ENCODE results near the gene OR56B1. TPM values are rescaled to one million over a fixed set of nuclear protein-coding genes. Genes with fewer than 3 reads are reported as not detected.

OR56B1 gene
- total RNA-seq, 1 donor from 2014 or later: not detected

GRCh38 chr11:5700421-5701054, 35.7 kb upstream of the OR56B1 start:
- Mint-ChIP-seq H3K27me3 (ENCODE audit: low read depth) (no peaks in the 10 kb centered on the region), H3K36me3 (ENCODE audit: low read depth) (peaks cover 44% of the 10 kb centered on the region), H3K4me1 (ENCODE audit: low read depth) (peaks cover 10% of the 10 kb centered on the region), H3K4me3 (ENCODE audit: unreplicated experiment) (no peak overlapping the region), H3K27ac (ENCODE audit: unreplicated experiment) (no peak overlapping the region), H3K9me3 (ENCODE audit: low read depth) (peaks cover 2% of the 10 kb centered on the region)
- TF ChIP-seq CTCF (IDR thresholded peaks at IDR 0.05): no peak
- DNase-seq (ENCODE audit: low spot score): no peak

GRCh38 chr11:5701055-5701577, 35.1 kb upstream of the OR56B1 start:
- H3K4me3 Mint-ChIP-seq (ENCODE audit: unreplicated experiment): no peak overlapping the region
- no peak for TF ChIP-seq CTCF (IDR thresholded peaks at IDR 0.05)
- H3K36me3 Mint-ChIP-seq (ENCODE audit: low read depth): peaks cover 44% of the 10 kb centered on the region
- H3K9me3 Mint-ChIP-seq (ENCODE audit: low read depth): peaks cover 2% of the 10 kb centered on the region
- DNase-seq (ENCODE audit: low spot score): no peak
- peaks cover 4% of the 10 kb centered on the region for H3K4me1 Mint-ChIP-seq (ENCODE audit: low read depth)
- H3K27ac Mint-ChIP-seq (ENCODE audit: unreplicated experiment): no peak overlapping the region
- H3K27me3 Mint-ChIP-seq (ENCODE audit: low read depth): no peaks in the 10 kb centered on the region

GRCh38 chr11:5703741-5704536, 32.3 kb upstream of the OR56B1 start:
- no peak overlapping the region for H3K27ac Mint-ChIP-seq (ENCODE audit: unreplicated experiment)
- H3K4me3 Mint-ChIP-seq (ENCODE audit: unreplicated experiment): no peak overlapping the region
- no peak for DNase-seq (ENCODE audit: low spot score)
- peaks cover 45% of the 10 kb centered on the region for H3K36me3 Mint-ChIP-seq (ENCODE audit: low read depth)
- no peak for TF ChIP-seq CTCF (IDR thresholded peaks at IDR 0.05)
- H3K27me3 Mint-ChIP-seq (ENCODE audit: low read depth): no peaks in the 10 kb centered on the region
- H3K9me3 Mint-ChIP-seq (ENCODE audit: low read depth): peaks cover 2% of the 10 kb centered on the region
- no peaks in the 10 kb centered on the region for H3K4me1 Mint-ChIP-seq (ENCODE audit: low read depth)

GRCh38 chr11:5705688-5706087, 30.6 kb upstream of the OR56B1 start:
- no peak for TF ChIP-seq CTCF (IDR thresholded peaks at IDR 0.05)
- DNase-seq (ENCODE audit: low spot score): no peak
- H3K4me3 Mint-ChIP-seq (ENCODE audit: unreplicated experiment): no peak overlapping the region
- no peaks in the 10 kb centered on the region for H3K4me1 Mint-ChIP-seq (ENCODE audit: low read depth)
- peaks cover 2% of the 10 kb centered on the region for H3K9me3 Mint-ChIP-seq (ENCODE audit: low read depth)
- H3K27me3 Mint-ChIP-seq (ENCODE audit: low read depth): no peaks in the 10 kb centered on the region
- peaks cover 51% of the 10 kb centered on the region for H3K36me3 Mint-ChIP-seq (ENCODE audit: low read depth)
- no peak overlapping the region for H3K27ac Mint-ChIP-seq (ENCODE audit: unreplicated experiment)

- H3K4me1 Mint-ChIP-seq (ENCODE audit: low read depth): no peaks in the 10 kb centered on the region
- DNase-seq (ENCODE audit: low spot score): no peak
- H3K36me3 Mint-ChIP-seq (ENCODE audit: low read depth): peaks cover 25% of the 10 kb centered on the region
- peak; percentile 75 for TF ChIP-seq CTCF (IDR thresholded peaks at IDR 0.05)
- H3K4me3 Mint-ChIP-seq (ENCODE audit: unreplicated experiment): no peak overlapping the region
- H3K9me3 Mint-ChIP-seq (ENCODE audit: low read depth): peaks cover 6% of the 10 kb centered on the region
- H3K27ac Mint-ChIP-seq (ENCODE audit: unreplicated experiment): no peak overlapping the region
- H3K27me3 Mint-ChIP-seq (ENCODE audit: low read depth): no peaks in the 10 kb centered on the region
Observed at GRCh38 chr11:5712507-5712906, 23.7 kb upstream of the OR56B1 start.

Data from chondrocyte (in vitro differentiated cells).